Neural crest cell (in vitro differentiated cells): ENCODE measurements around the gene NEBL. TPM values are rescaled to one million over a fixed set of nuclear protein-coding genes. Genes with fewer than 3 reads are reported as not detected.
"Not testable (repeated sequence)": the region's sequence is repeated elsewhere in the genome, so short reads cannot be mapped to it uniquely, and the experiment has no call there.

Experiments
- DNase-seq: peaks from one replicate; pipeline ENCODE4 v3.0.0; 2021; ENCODE audit warnings: low read depth, mixed read lengths, low spot score
- H3K27ac Mint-ChIP-seq: one replicate; pipeline ENCODE4 v1.8.0; 2021; ENCODE audit warnings: mild to moderate bottlenecking, mixed read lengths; ENCODE audit not compliant: unreplicated experiment
- H3K27me3 Mint-ChIP-seq: 2 replicates; pipeline ENCODE4 v1.8.0; 2021; ENCODE audit warnings: low read depth, mild to moderate bottlenecking, mixed read lengths
- H3K36me3 Mint-ChIP-seq: 2 replicates; pipeline ENCODE4 v1.8.0; 2021; ENCODE audit warnings: low read depth, mild to moderate bottlenecking, mixed read lengths
- H3K4me1 Mint-ChIP-seq: 2 replicates; pipeline ENCODE4 v1.8.0; 2021; ENCODE audit warnings: mixed read lengths
- H3K4me3 Mint-ChIP-seq: one replicate; pipeline ENCODE4 v1.8.0; 2021; ENCODE audit warnings: mild to moderate bottlenecking, mixed read lengths
- H3K9me3 Mint-ChIP-seq: 2 replicates; pipeline ENCODE4 v1.8.0; 2021; ENCODE audit warnings: mixed read lengths
- CTCF ChIP-seq: fragments of 200-600 bp; sonication (generic); conservative IDR thresholded peaks from 2 replicates; pipeline ENCODE4 v1.5.0; 2021; ENCODE audit warnings: antibody characterized with exemption, mild to moderate bottlenecking
- long read RNA-seq: library from polyadenylated mRNA; unstranded; transcript quantifications from one replicate; pipeline ENCODE4 v2.0.0, GENCODE V29; 2020
- total RNA-seq: library from RNA; stranded (reverse); gene quantifications from 2 replicates; pipeline ENCODE4 v1.2.1, GENCODE V29; 2021

Gene NEBL
- total RNA-seq, result 8.4 TPM in 2 replicates
- long read RNA-seq, partial matches to known transcripts, result 1 of 14 reads
- long read RNA-seq, other reads (novel, unspliced or antisense), result 13 of 14 reads

GRCh38 chr10:20897146-20897825 lies at the start of gene NEBL:
Gene NEBL, minus strand, starts transcription at chr10:20897311. Its CDS starts 106 bp downstream, at chr10:20897205.
- no peak for DNase-seq
- no peak within 1 kb of the TSS for H3K27ac Mint-ChIP-seq
- peaks cover 2% of the 10 kb centered on the region for H3K36me3 Mint-ChIP-seq
- no peak for TF ChIP-seq CTCF
- H3K4me3 Mint-ChIP-seq, result no peak within 1 kb of the TSS
- H3K4me1 Mint-ChIP-seq, result no peaks in the 10 kb centered on the region
- no peaks in the 10 kb centered on the region for H3K9me3 Mint-ChIP-seq
- H3K27me3 Mint-ChIP-seq, result no peaks in the 10 kb centered on the region

GRCh38 chr10:20945546-20946332 lies 48.6 kb upstream of the NEBL start:
- H3K9me3 Mint-ChIP-seq, result no peaks in the 10 kb centered on the region
- no peak overlapping the region for H3K4me3 Mint-ChIP-seq
- no peak overlapping the region for H3K27ac Mint-ChIP-seq
- no peak for TF ChIP-seq CTCF
- DNase-seq, result no peak
- no peaks in the 10 kb centered on the region for H3K27me3 Mint-ChIP-seq
- H3K4me1 Mint-ChIP-seq, result peaks cover 9% of the 10 kb centered on the region
- H3K36me3 Mint-ChIP-seq, result peaks cover 2% of the 10 kb centered on the region

GRCh38 chr10:20944789-20945502 lies 47.8 kb upstream of the NEBL start:
- Mint-ChIP-seq H3K4me3 (no peak overlapping the region), H3K27ac (no peak overlapping the region), H3K36me3 (peaks cover 2% of the 10 kb centered on the region), H3K9me3 (no peaks in the 10 kb centered on the region), H3K4me1 (peaks cover 7% of the 10 kb centered on the region), H3K27me3 (no peaks in the 10 kb centered on the region)
- TF ChIP-seq CTCF, result no peak
- no peak for DNase-seq

GRCh38 chr10:20939414-20939813 lies 42.3 kb upstream of the NEBL start:
- H3K4me1 Mint-ChIP-seq, DNase-seq, H3K27ac Mint-ChIP-seq, H3K36me3 Mint-ChIP-seq, H3K27me3 Mint-ChIP-seq, H3K4me3 Mint-ChIP-seq, H3K9me3 Mint-ChIP-seq: not testable (repeated sequence)

- no peak for TF ChIP-seq CTCF
- no peak for DNase-seq
- no peaks in the 10 kb centered on the region for H3K27me3 Mint-ChIP-seq
- H3K27ac Mint-ChIP-seq, result no peak overlapping the region
- peaks cover 5% of the 10 kb centered on the region for H3K9me3 Mint-ChIP-seq
- peaks cover 7% of the 10 kb centered on the region for H3K36me3 Mint-ChIP-seq
- H3K4me1 Mint-ChIP-seq, result no peaks in the 10 kb centered on the region
- H3K4me3 Mint-ChIP-seq, result no peak overlapping the region
Measured at GRCh38 chr10:20936396-20936795, 39.3 kb upstream of the NEBL start.
